Activated CD4-positive, alpha-beta memory T cell treated with anti-CD3 and anti-CD28 coated beads, Interleukin-2, amount 10 ng/mL, durations not matched to agents 7 days and 5 days (primary cell): Measurements from ENCODE around the gene PHACTR1. TPM values are rescaled to one million over a fixed set of nuclear protein-coding genes. Genes with fewer than 3 reads are reported as not detected.

Experiments used
- CTCF ChIA-PET: fragments of 350-600 bp; sonication (Branson Sonifier 250); formaldehyde crosslinking; loops from one replicate; lab custom pipeline; 2021; ENCODE audit warnings: antibody characterized with exemption, inconsistent platforms; lab: Charles Lee
- POLR2A ChIA-PET: fragments of 350-600 bp; sonication (Branson Sonifier 250); formaldehyde crosslinking; loops from one replicate; lab custom pipeline; 2021; ENCODE audit warnings: antibody characterized with exemption; lab: Charles Lee
- DNase-seq: peaks from one replicate; pipeline ENCODE4 v3.0.0-alpha.2; 2020
- H3K27ac Mint-ChIP-seq: one replicate; pipeline ENCODE4 v1.8.0; 2021; ENCODE audit warnings: mild to moderate bottlenecking, mixed read lengths
- H3K27me3 Mint-ChIP-seq: one replicate; pipeline ENCODE4 v1.8.0; 2021; ENCODE audit warnings: mixed read lengths
- H3K36me3 Mint-ChIP-seq: one replicate; pipeline ENCODE4 v1.8.0; 2021; ENCODE audit warnings: low read depth, mixed read lengths
- H3K4me1 Mint-ChIP-seq: one replicate; pipeline ENCODE4 v1.8.0; 2021; ENCODE audit warnings: mixed read lengths
- H3K4me3 Mint-ChIP-seq: one replicate; pipeline ENCODE4 v1.8.0; 2021; ENCODE audit warnings: mild to moderate bottlenecking, mixed read lengths
- H3K9me3 Mint-ChIP-seq: one replicate; pipeline ENCODE4 v1.8.0; 2021; ENCODE audit warnings: mixed read lengths
- total RNA-seq, 2 experiments: library from RNA; stranded (reverse); gene quantifications; one replicate each; pipeline ENCODE4 v1.2.3, GENCODE V29; 2021

Gene PHACTR1
- total RNA-seq, 2 experiments from 2014 or later, result 0.33 to 0.53 TPM

DNA sequence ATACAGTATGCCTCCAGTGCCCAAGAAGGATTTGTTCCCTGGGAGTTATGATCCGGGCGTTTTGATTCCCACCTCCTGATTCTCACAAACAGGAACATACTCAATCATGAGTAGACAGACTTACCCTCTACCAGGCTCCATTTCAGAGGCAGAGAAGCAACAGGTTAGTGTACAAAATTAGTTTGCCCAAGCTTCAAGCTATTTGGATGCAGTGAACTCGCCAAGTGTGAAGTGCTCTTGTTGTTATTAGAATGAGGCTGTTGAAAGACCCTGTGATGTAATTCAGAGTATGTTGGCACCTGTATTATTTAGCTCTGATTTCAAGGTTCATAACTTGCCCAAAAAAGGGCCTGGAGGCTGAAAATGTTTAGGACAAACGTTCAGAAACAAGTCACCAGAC is 247.0 kb downstream of the PHACTR1 start:
- H3K27ac Mint-ChIP-seq, result no peak overlapping the region

DNA sequence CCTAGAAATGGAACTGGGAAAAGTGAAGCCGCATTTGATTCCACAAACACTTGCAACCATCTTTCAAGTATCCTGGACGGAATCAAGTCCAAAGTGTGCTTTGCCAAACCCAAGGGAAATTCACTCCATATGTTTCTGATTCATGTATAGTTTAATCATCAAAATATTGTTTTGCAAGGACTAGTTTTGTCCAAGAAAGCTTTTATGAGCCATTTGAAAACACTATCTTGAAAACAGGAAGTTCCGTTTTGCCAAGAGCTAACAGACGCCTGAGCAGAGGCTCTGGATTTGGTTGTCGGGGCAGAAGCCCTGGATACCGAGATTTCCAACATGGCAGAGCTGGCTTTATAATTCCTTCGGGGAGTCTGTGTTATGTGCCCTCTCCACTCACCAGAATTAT is 251.1 kb downstream of the PHACTR1 start:
- H3K4me3 Mint-ChIP-seq, result no peak overlapping the region
- no peaks in the 10 kb centered on the region for H3K36me3 Mint-ChIP-seq
- CTCF ChIA-PET, result no interaction called here
- POLR2A ChIA-PET, result no interaction called here
- peaks cover 11% of the 10 kb centered on the region for H3K4me1 Mint-ChIP-seq
- no peak for DNase-seq
- no peak overlapping the region for H3K27ac Mint-ChIP-seq
- H3K9me3 Mint-ChIP-seq, result no peaks in the 10 kb centered on the region
- peaks cover 28% of the 10 kb centered on the region for H3K27me3 Mint-ChIP-seq

More for the DNA sequence above, 247.0 kb downstream of the PHACTR1 start:
- Mint-ChIP-seq H3K4me3 (no peak overlapping the region), H3K36me3 (no peaks in the 10 kb centered on the region), H3K9me3 (no peaks in the 10 kb centered on the region), H3K4me1 (peaks cover 19% of the 10 kb centered on the region), H3K27me3 (peaks cover 29% of the 10 kb centered on the region)
- ChIA-PET POLR2A (no interaction called here), CTCF (no interaction called here)
- no peak for DNase-seq

GRCh38 chr6:12968290-12968689 is 251.7 kb downstream of the PHACTR1 start:
- no peak for DNase-seq
- H3K4me3 Mint-ChIP-seq, result no peak overlapping the region
- no peaks in the 10 kb centered on the region for H3K9me3 Mint-ChIP-seq
- H3K4me1 Mint-ChIP-seq, result peaks cover 5% of the 10 kb centered on the region
- peaks cover 28% of the 10 kb centered on the region for H3K27me3 Mint-ChIP-seq
- H3K36me3 Mint-ChIP-seq, result no peaks in the 10 kb centered on the region
- POLR2A ChIA-PET, result no interaction called here
- H3K27ac Mint-ChIP-seq, result no peak overlapping the region
- CTCF ChIA-PET, result no interaction called here

DNA sequence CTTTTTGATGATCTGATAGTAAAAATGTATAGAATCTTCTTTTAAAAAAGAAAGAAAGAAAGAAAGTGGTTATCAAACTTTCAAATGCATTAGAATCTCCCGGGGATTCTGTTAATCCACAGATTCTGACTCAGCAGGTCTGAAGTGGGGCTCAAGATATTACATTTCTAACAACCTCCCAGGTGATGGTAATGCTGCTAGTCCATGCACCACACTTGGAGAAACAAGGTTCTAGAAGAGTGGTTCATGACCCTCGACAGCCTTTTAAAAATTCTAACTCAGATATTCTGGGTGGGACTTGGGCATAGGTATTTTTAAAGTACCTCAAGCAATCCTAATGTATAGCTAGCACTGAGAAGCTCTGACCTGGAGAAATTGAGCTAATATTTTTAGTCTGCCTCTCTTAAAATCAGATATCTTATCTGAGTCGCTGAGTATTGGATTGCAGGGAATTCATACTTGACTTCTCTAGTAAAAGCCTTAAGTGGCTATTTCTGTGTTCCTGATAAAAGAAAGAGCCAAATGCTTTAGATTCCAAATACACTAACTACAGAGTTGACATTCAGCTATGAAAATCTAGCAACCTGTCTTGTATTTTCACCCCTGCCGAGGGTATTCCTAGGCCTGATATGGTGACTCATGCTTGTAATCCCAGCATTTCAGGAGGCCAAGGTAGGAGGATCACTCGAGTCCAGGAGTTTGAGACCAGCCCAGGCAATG is 252.4 kb downstream of the PHACTR1 start:
- Mint-ChIP-seq H3K27me3 (peaks cover 28% of the 10 kb centered on the region), H3K27ac (no peak overlapping the region), H3K9me3 (no peaks in the 10 kb centered on the region), H3K4me3 (no peak overlapping the region), H3K36me3 (no peaks in the 10 kb centered on the region), H3K4me1 (no peaks in the 10 kb centered on the region)
- POLR2A ChIA-PET, result no interaction called here
- CTCF ChIA-PET, result no interaction called here
- DNase-seq, result no peak

GRCh38 chr6:12969966-12970365 is 253.4 kb downstream of the PHACTR1 start:
- no peak for DNase-seq
- Mint-ChIP-seq H3K27ac (no peak overlapping the region), H3K4me1 (no peaks in the 10 kb centered on the region), H3K4me3 (no peak overlapping the region), H3K27me3 (peaks cover 22% of the 10 kb centered on the region), H3K9me3 (no peaks in the 10 kb centered on the region), H3K36me3 (no peaks in the 10 kb centered on the region)
- ChIA-PET CTCF (no interaction called here), POLR2A (no interaction called here)

DNA sequence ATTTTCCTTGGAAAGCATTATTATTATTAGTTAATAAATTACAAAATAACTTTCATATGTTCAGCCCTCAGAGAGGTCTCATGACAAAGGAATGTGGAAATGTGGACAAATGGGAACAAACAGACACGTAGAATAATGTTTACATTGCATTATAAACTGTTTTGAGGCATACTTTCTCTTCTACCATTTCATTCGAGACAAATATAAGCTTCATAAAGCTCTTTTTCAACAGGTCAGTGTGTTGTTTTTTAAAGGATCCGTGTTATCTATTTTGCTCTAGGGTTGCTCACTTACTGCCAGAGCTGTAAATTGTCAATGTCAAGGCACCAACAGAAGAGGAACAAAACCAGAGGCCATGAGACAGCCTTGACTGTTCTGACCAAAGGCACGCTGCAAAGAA is 256.8 kb downstream of the PHACTR1 start:
- DNase-seq, result no peak
- Mint-ChIP-seq H3K4me3 (no peak overlapping the region), H3K36me3 (no peaks in the 10 kb centered on the region), H3K4me1 (no peaks in the 10 kb centered on the region), H3K9me3 (no peaks in the 10 kb centered on the region), H3K27ac (no peak overlapping the region), H3K27me3 (peaks cover 12% of the 10 kb centered on the region)
- CTCF ChIA-PET, result no interaction called here
- POLR2A ChIA-PET, result no interaction called here

GRCh38 chr6:12974551-12974950 is 258.0 kb downstream of the PHACTR1 start:
- Mint-ChIP-seq H3K27me3 (peaks cover 9% of the 10 kb centered on the region), H3K36me3 (no peaks in the 10 kb centered on the region), H3K9me3 (no peaks in the 10 kb centered on the region), H3K27ac (no peak overlapping the region), H3K4me3 (no peak overlapping the region), H3K4me1 (no peaks in the 10 kb centered on the region)
- ChIA-PET POLR2A (no interaction called here), CTCF (no interaction called here)
- no peak for DNase-seq

GRCh38 chr6:12976366-12976765 is 259.8 kb downstream of the PHACTR1 start:
- Mint-ChIP-seq H3K27ac (no peak overlapping the region), H3K4me1 (no peaks in the 10 kb centered on the region), H3K36me3 (no peaks in the 10 kb centered on the region), H3K27me3 (peaks cover 5% of the 10 kb centered on the region), H3K9me3 (no peaks in the 10 kb centered on the region), H3K4me3 (no peak overlapping the region)
- ChIA-PET POLR2A (no interaction called here), CTCF (no interaction called here)
- DNase-seq, result no peak

GRCh38 chr6:12977206-12977605 is 260.6 kb downstream of the PHACTR1 start:
- H3K4me3 Mint-ChIP-seq, result no peak overlapping the region
- H3K36me3 Mint-ChIP-seq, result no peaks in the 10 kb centered on the region
- H3K27me3 Mint-ChIP-seq, result peaks cover 3% of the 10 kb centered on the region
- no peak for DNase-seq
- no peaks in the 10 kb centered on the region for H3K4me1 Mint-ChIP-seq
- ChIA-PET CTCF (no interaction called here), POLR2A (no interaction called here)
- no peak overlapping the region for H3K27ac Mint-ChIP-seq
- no peaks in the 10 kb centered on the region for H3K9me3 Mint-ChIP-seq

DNA sequence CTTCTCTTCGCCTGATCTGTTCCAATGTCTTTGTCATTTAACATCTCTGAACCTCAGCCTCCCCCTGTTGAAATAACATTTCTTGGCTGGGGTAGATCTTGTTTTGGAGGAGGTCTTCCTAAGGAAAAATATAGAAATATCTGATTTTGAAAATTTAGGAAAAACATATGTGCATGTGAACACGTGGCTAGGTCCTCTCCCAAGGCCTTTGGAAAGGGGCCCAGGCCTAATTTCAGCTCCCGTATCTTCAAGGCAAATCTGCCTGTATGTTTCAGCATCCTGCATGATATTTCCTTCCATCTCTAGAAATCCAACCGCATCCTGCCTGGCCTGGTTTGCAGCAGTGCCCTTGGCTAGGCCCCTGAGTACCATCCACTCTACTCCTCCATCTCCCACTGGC is 261.2 kb downstream of the PHACTR1 start:
- POLR2A ChIA-PET, result no interaction called here
- H3K36me3 Mint-ChIP-seq, result no peaks in the 10 kb centered on the region
- CTCF ChIA-PET, result no interaction called here
- no peak overlapping the region for H3K4me3 Mint-ChIP-seq
- no peaks in the 10 kb centered on the region for H3K4me1 Mint-ChIP-seq
- no peak for DNase-seq
- H3K27me3 Mint-ChIP-seq, result peaks cover 3% of the 10 kb centered on the region
- no peaks in the 10 kb centered on the region for H3K9me3 Mint-ChIP-seq
- no peak overlapping the region for H3K27ac Mint-ChIP-seq

- POLR2A ChIA-PET, result no interaction called here
Measured at GRCh38 chr6:12980741-12981140, 264.2 kb downstream of the PHACTR1 start.

DNA sequence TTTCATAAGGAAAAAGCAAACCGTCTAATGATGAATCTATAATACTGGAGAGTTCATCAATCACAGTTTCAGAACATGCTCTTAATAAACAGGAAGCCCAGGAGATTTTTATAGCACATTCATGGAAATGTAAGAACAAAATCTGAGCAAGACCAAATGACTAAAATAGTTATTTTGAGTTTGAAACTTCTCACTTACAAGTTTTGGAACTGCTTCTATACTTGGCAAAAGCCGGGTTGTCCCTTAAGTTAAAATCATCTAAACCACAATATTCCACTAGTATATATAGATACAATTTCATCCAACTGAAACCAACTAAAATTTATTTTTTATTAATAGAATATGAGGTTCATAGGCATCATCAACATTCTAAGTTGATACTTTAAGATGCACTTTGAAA is 268.2 kb downstream of the PHACTR1 start:
- H3K4me1 Mint-ChIP-seq, result no peaks in the 10 kb centered on the region
- no peaks in the 10 kb centered on the region for H3K9me3 Mint-ChIP-seq
- no peak overlapping the region for H3K27ac Mint-ChIP-seq
- POLR2A ChIA-PET, result no interaction called here
- DNase-seq, result no peak
- CTCF ChIA-PET, result no interaction called here
- H3K27me3 Mint-ChIP-seq, result peaks cover 3% of the 10 kb centered on the region
- H3K36me3 Mint-ChIP-seq, result no peaks in the 10 kb centered on the region
- no peak overlapping the region for H3K4me3 Mint-ChIP-seq

More at GRCh38 chr6:12980741-12981140, 264.2 kb downstream of the PHACTR1 start:
- Mint-ChIP-seq H3K27me3 (peaks cover 3% of the 10 kb centered on the region), H3K9me3 (no peaks in the 10 kb centered on the region), H3K36me3 (no peaks in the 10 kb centered on the region), H3K4me3 (no peak overlapping the region), H3K27ac (no peak overlapping the region), H3K4me1 (no peaks in the 10 kb centered on the region)
- CTCF ChIA-PET, result no interaction called here
- no peak for DNase-seq

GRCh38 chr6:12987783-12988182 is 271.2 kb downstream of the PHACTR1 start:
- DNase-seq, result no peak
- ChIA-PET CTCF (no interaction called here), POLR2A (no interaction called here)
- Mint-ChIP-seq H3K4me3 (no peak overlapping the region), H3K27me3 (peaks cover 3% of the 10 kb centered on the region), H3K4me1 (no peaks in the 10 kb centered on the region), H3K9me3 (no peaks in the 10 kb centered on the region), H3K27ac (no peak overlapping the region), H3K36me3 (no peaks in the 10 kb centered on the region)

GRCh38 chr6:12990162-12990561 is 273.6 kb downstream of the PHACTR1 start:
- peaks cover 7% of the 10 kb centered on the region for H3K27me3 Mint-ChIP-seq
- no peaks in the 10 kb centered on the region for H3K9me3 Mint-ChIP-seq
- no peak overlapping the region for H3K27ac Mint-ChIP-seq
- H3K36me3 Mint-ChIP-seq, result no peaks in the 10 kb centered on the region
- no peak overlapping the region for H3K4me3 Mint-ChIP-seq
- no peaks in the 10 kb centered on the region for H3K4me1 Mint-ChIP-seq
- POLR2A ChIA-PET, result no interaction called here
- no peak for DNase-seq
- CTCF ChIA-PET, result no interaction called here
